Endothelial cell of umbilical vein (primary cell): Measurements from ENCODE around the gene KRTAP10-7. TPM values are rescaled to one million over a fixed set of nuclear protein-coding genes. Genes with fewer than 3 reads are reported as not detected.

ENCODE experiments used
- BruUV-seq: library from RNA; stranded (reverse); fragments of 400-500 nt; replicated peaks from 2 replicates; lab custom pipeline; 2021; lab: Mats Ljungman, UMichigan
- CTCF ChIA-PET: fragments of 300-600, 350-600 bp; sonication (Branson Sonifier 250); formaldehyde crosslinking; loops from one replicate; lab custom pipeline; 2021; ENCODE audit warnings: antibody characterized with exemption, inconsistent platforms; lab: Charles Lee
- POLR2A ChIA-PET: fragments of 300-600, 350-600 bp; sonication (Branson Sonifier 250); formaldehyde crosslinking; loops from one replicate; lab custom pipeline; 2021; ENCODE audit warnings: antibody characterized with exemption, inconsistent platforms; lab: Charles Lee
- DNase-seq: peaks from one replicate; pipeline ENCODE4 v3.0.0-alpha.2; 2011; ENCODE audit warnings: low read depth, low spot score
- FAIRE-seq: peaks from 2 replicates; lab custom pipeline; 2011; peaks lifted over from hg19 to GRCh38; lab: Jason Lieb, UNC
- H2AFZ ChIP-seq: 2 replicates; pipeline ENCODE4 v1.6.0; 2012; ENCODE audit warnings: low read depth, low read length, control low read depth, inconsistent platforms
- H3K27ac ChIP-seq: 2 replicates; pipeline ENCODE4 v1.5.1; 2011; ENCODE audit warnings: low read depth, mild to moderate bottlenecking, control low read depth, low read length, moderate library complexity; ENCODE audit not compliant: insufficient read depth
- H3K27me3 ChIP-seq, 2 experiments: 2 replicates each; pipeline versions ENCODE4 v1.6.0 to v1.6.1; 2011; ENCODE audit warnings: low read length in 2 of 2, mixed read lengths in 1 of 2; ENCODE audit not compliant: control insufficient read depth in 2 of 2, insufficient read depth in 2 of 2
- H3K36me3 ChIP-seq, 2 experiments: 2 replicates in 1 of 2; 3 replicates in 1 of 2; pipeline ENCODE4 v1.5.1; 2011; ENCODE audit warnings: low read length in 2 of 2, mild to moderate bottlenecking in 1 of 2, moderate library complexity in 1 of 2; ENCODE audit not compliant: control insufficient read depth in 2 of 2, insufficient read depth in 2 of 2; ENCODE audit errors: extremely low read depth in 1 of 2
- H3K4me1 ChIP-seq: 3 replicates; pipeline ENCODE4 v1.5.1; 2011; ENCODE audit warnings: mild to moderate bottlenecking, low read length; ENCODE audit not compliant: control insufficient read depth, insufficient read depth; ENCODE audit errors: extremely low read depth
- H3K4me2 ChIP-seq: 2 replicates; pipeline ENCODE4 v1.6.1; 2011; ENCODE audit warnings: low read length, control low read depth, mixed read lengths; ENCODE audit not compliant: insufficient read depth
- H3K4me3 ChIP-seq, 3 experiments: fragments of 200-600 bp in 1 of 3; sonication (generic), shearing (Covaris generic) in 1 of 3; replicated peaks in 1 of 3; 2 replicates each; pipeline ENCODE4 v1.5.1; 2011 to 2016; ENCODE audit warnings: control low read depth in 3 of 3, low read length in 3 of 3, mild to moderate bottlenecking in 2 of 3, inconsistent platforms in 1 of 3, low read depth in 1 of 3, moderate library complexity in 1 of 3; ENCODE audit not compliant: insufficient read depth in 1 of 3
- H3K79me2 ChIP-seq: 2 replicates; pipeline ENCODE4 v1.6.0; 2012; ENCODE audit warnings: low read length, inconsistent platforms; ENCODE audit not compliant: control insufficient read depth, insufficient read depth
- H3K9ac ChIP-seq: replicated peaks from 2 replicates; pipeline ENCODE3; 2011; ENCODE audit warnings: low read length, control low read depth; ENCODE audit not compliant: insufficient read depth; ENCODE audit errors: extremely low read depth
- H3K9me1 ChIP-seq: replicated peaks from 3 replicates; pipeline ENCODE4 v1.6.0; 2011; ENCODE audit warnings: mild to moderate bottlenecking, low read length; ENCODE audit not compliant: control insufficient read depth, insufficient read depth; ENCODE audit errors: extremely low read depth
- H3K9me3 ChIP-seq: replicated peaks from 2 replicates; pipeline ENCODE4 v1.5.1; 2012; ENCODE audit warnings: low read length, inconsistent platforms; ENCODE audit not compliant: control insufficient read depth, insufficient read depth
- H4K20me1 ChIP-seq: replicated peaks from 2 replicates; pipeline ENCODE3; 2011; ENCODE audit warnings: mild to moderate bottlenecking, low read length; ENCODE audit not compliant: control insufficient read depth, insufficient read depth; ENCODE audit errors: extremely low read depth
- CTCF ChIP-seq, 2 donors: IDR thresholded peaks; 1 replicate in 1 of 2; 2 replicates in 1 of 2; pipeline ENCODE4 v1.5.1; 2011; ENCODE audit warnings: low read length in 2 of 2, mild to moderate bottlenecking in 2 of 2, moderate library complexity in 2 of 2, control low read depth in 1 of 2, inconsistent platforms in 1 of 2, low read depth in 1 of 2; ENCODE audit not compliant: insufficient read depth in 1 of 2; ENCODE audit errors: extremely low read depth in 1 of 2
- EZH2 ChIP-seq: IDR thresholded peaks from 2 replicates; pipeline ENCODE4 v1.6.1; 2012; ENCODE audit warnings: borderline replicate concordance, low read depth, mild to moderate bottlenecking, moderate library complexity, low read length, inconsistent platforms; ENCODE audit not compliant: severe bottlenecking
- FOS ChIP-seq: IDR thresholded peaks from 2 replicates; pipeline ENCODE4 v1.6.1; 2011; ENCODE audit warnings: mild to moderate bottlenecking, low read length, moderate library complexity, borderline replicate concordance; ENCODE audit not compliant: insufficient read depth
- GATA2 ChIP-seq: IDR thresholded peaks from 2 replicates; pipeline ENCODE4 v1.7.0; 2011; ENCODE audit warnings: low read depth, mild to moderate bottlenecking, moderate library complexity, mixed read lengths, low read length; ENCODE audit not compliant: insufficient read length, insufficient read depth
- JUN ChIP-seq: IDR thresholded peaks from 2 replicates; pipeline ENCODE4 v1.6.1; 2011; ENCODE audit warnings: borderline replicate concordance, low read depth; ENCODE audit not compliant: insufficient read length, insufficient read depth
- MAX ChIP-seq: IDR thresholded peaks from 2 replicates; pipeline ENCODE4 v1.6.1; 2011; ENCODE audit not compliant: insufficient read depth, insufficient read length
- MYC ChIP-seq: IDR thresholded peaks from one replicate; pipeline ENCODE4 v1.6.1; 2011; ENCODE audit warnings: mild to moderate bottlenecking, low read depth, low read length
- POLR2A ChIP-seq: IDR thresholded peaks from 2 replicates; pipeline ENCODE4 v1.6.1; 2012; ENCODE audit warnings: low read depth, mild to moderate bottlenecking, control low read depth, low read length
- POLR2AphosphoS5 ChIP-seq: IDR thresholded peaks from 2 replicates; pipeline ENCODE4 v1.6.1; 2012; ENCODE audit warnings: low read depth, mild to moderate bottlenecking, control low read depth, low read length, moderate library complexity; ENCODE audit not compliant: insufficient read depth
- dilution Hi-C: fragments of 300-500 bp; cut with MboI; formaldehyde crosslinking; loops from one replicate; pipeline ENCODE4 v1.15.0; 2019; ENCODE audit warnings: low sequenced_read_pairs; ENCODE audit not compliant: extremely low pct_ligation_motif_present
- intact Hi-C: fragments of 100-400 bp; cut with micrococcal nuclease; formaldehyde crosslinking; loops from one replicate; pipeline ENCODE4 v1.10.0; 2022
- polyA plus RNA-seq, 4 experiments: library from polyadenylated mRNA; depleted of rRNA in 3 of 4; stranded (reverse) in 3 of 4; unstranded in 1 of 4; fragments of >200 nt; gene quantifications; 2 replicates each; pipeline versions ENCODE4 v1.2.1 to v1.2.3, GENCODE V29; 2011 to 2012; ENCODE audit warnings: missing spikeins in 1 of 4
- total RNA-seq: library from RNA; stranded (reverse); gene quantifications from 2 replicates; pipeline ENCODE4 v1.2.3, GENCODE V29; 2021

Gene KRTAP10-7
- total and polyA plus RNA-seq, 2 donors (not counting 3 experiments of a cell fraction or from before 2014, with no cell fraction given) = not detected

GRCh38 chr21:44578371-44579055 lies 21.9 kb upstream of the KRTAP10-7 start:
- DNase-seq (no peak), FAIRE-seq (no peak)
- no peak overlapping the region for H2AFZ ChIP-seq
- no peaks in the 10 kb centered on the region for H3K4me1 ChIP-seq
- H4K20me1 ChIP-seq = no peaks in the 10 kb centered on the region
- no peaks in the 10 kb centered on the region for H3K79me2 ChIP-seq
- no peak overlapping the region for H3K4me2 ChIP-seq
- ChIA-PET POLR2A (no interaction called here), CTCF (no interaction called here)
- H3K4me3 ChIP-seq = no peak overlapping the region
- no peaks in the 10 kb centered on the region for H3K27me3 ChIP-seq
- H3K9ac ChIP-seq = no peak overlapping the region
- no peaks in the 10 kb centered on the region for H3K9me3 ChIP-seq
- no peak for TF ChIP-seq CTCF (IDR thresholded peaks at IDR 0.05; ENCODE audit: extremely low read depth in 1 of 2, insufficient read depth in 1 of 2, low read depth in 1 of 2, low read length in 2 of 2)
- no peak for TF ChIP-seq POLR2AphosphoS5
- no peak for TF ChIP-seq GATA2
- TF ChIP-seq JUN = no peak
- no peak for TF ChIP-seq EZH2
- no peak for TF ChIP-seq MYC
- TF ChIP-seq FOS = no peak
- TF ChIP-seq POLR2A = no peak
- no peak for TF ChIP-seq MAX
- no TSS peak for BruUV-seq
- H3K27ac ChIP-seq = no peak overlapping the region
- no peaks in the 10 kb centered on the region for H3K9me1 ChIP-seq
- intact Hi-C loops = no loop called here
- dilution Hi-C loops = no loop called here
- no peaks in the 10 kb centered on the region for H3K36me3 ChIP-seq
